Gastrocnemius medialis (tissue), 4 donors: ENCODE data around the gene SPATA25. TPM values are rescaled to one million over a fixed set of nuclear protein-coding genes. Genes with fewer than 3 reads are reported as not detected.
"Not testable (repeated sequence)": the region's sequence is repeated elsewhere in the genome, so short reads cannot be mapped to it uniquely, and the experiment has no call there.

Source experiments
- ATAC-seq, 2 donors: fragments of 150-250 bp; one replicate each; pipeline ENCODE4 v1.9.1; 2016
- DNase-seq, 2 donors: peaks; one replicate each; pipeline ENCODE4 v3.0.0-alpha.2; 2019
- H3K27ac ChIP-seq, 4 donors: fragments of 200-600 bp; sonication (generic); 1 replicate in 1 of 4; 2 replicates in 3 of 4; pipeline ENCODE4 v1.5.1; 2016 to 2018; ENCODE audit warnings: mild to moderate bottlenecking in 2 of 4, moderate library complexity in 1 of 4
- H3K27me3 ChIP-seq, 3 donors: fragments of 200-600 bp; sonication (generic) in 2 of 3; 1 replicate in 1 of 3; 2 replicates in 2 of 3; pipeline versions ENCODE4 v1.5.1 to v1.6.0; 2016 to 2019; ENCODE audit warnings: mild to moderate bottlenecking in 1 of 3, moderate library complexity in 1 of 3
- H3K36me3 ChIP-seq, 2 donors: fragments of 200-600 bp; sonication (generic) in 1 of 2; one replicate each; pipeline ENCODE4 v1.5.1; 2017 to 2018
- H3K4me1 ChIP-seq, 2 donors: fragments of 200-600 bp; sonication (generic) in 1 of 2; one replicate each; pipeline ENCODE4 v1.5.1; 2016 to 2017; ENCODE audit warnings: mild to moderate bottlenecking in 2 of 2
- H3K4me3 ChIP-seq, 4 donors: fragments of 200-600 bp; sonication (generic) in 3 of 4; 1 replicate in 1 of 4; 2 replicates in 3 of 4; pipeline ENCODE4 v1.5.1; 2016 to 2019; ENCODE audit warnings: mild to moderate bottlenecking in 2 of 4
- H3K9me3 ChIP-seq, 3 donors: fragments of 200-600 bp; sonication (generic) in 2 of 3; 1 replicate in 1 of 3; 2 replicates in 2 of 3; pipeline ENCODE4 v1.5.1; 2016 to 2019
- CTCF ChIP-seq, 5 experiments: fragments of 450-650 bp in 3 of 5; fragments of 200-600 bp in 2 of 5; sonication (generic) in 2 of 5; IDR thresholded peaks in 4 of 5; conservative IDR thresholded peaks in 1 of 5; 1 replicate in 4 of 5; 2 replicates in 1 of 5; pipeline ENCODE4 v1.5.1; 2016 to 2019; ENCODE audit warnings: antibody characterized with exemption in 5 of 5, mild to moderate bottlenecking in 3 of 5, moderate library complexity in 3 of 5
- POLR2A ChIP-seq, 2 donors: fragments of 450-650 bp; IDR thresholded peaks; one replicate each; pipeline ENCODE4 v1.6.1; 2017; ENCODE audit warnings: antibody characterized with exemption in 2 of 2, mild to moderate bottlenecking in 2 of 2, moderate library complexity in 2 of 2
- in situ Hi-C, 4 donors: fragments of 200-750 bp; cut with MboI; loops; one replicate each; pipeline versions ENCODE4 v1.15.0 to v1.8.0; 2017; ENCODE audit warnings: low sequenced_read_pairs in 4 of 4
- intact Hi-C: fragments of 100-400 bp; cut with DNase I; formaldehyde crosslinking; loops from one replicate; pipeline ENCODE4 v1.15.1; 2023; ENCODE audit warnings: low total_unique reads
- total RNA-seq, 4 donors: library from RNA; depleted of rRNA; stranded (reverse); fragments of >200 nt; gene quantifications; one replicate each; pipeline versions ENCODE4 v1.1.0 to v1.2.3, GENCODE V29; 2016

The SPATA25 gene
- total RNA-seq, 4 donors from 2014 or later, result 0.71 to 4.1 (median 1.8) TPM; not detected in 1

GRCh38 chr20:45880988-45881788 lies 6.2 kb downstream of the SPATA25 start, which contains the start of gene ZSWIM1:
Gene ZSWIM1, plus strand, starts transcription at chr20:45881227. Its CDS starts 1,366 bp downstream, at chr20:45882593.
- ATAC-seq, result peak; percentile 100
- Histone ChIP-seq H3K4me1 (peaks cover 9 to 13% of the 10 kb centered on the region in 2 donors), H3K27me3 (no peaks in the 10 kb centered on the region), H3K4me3 (peak within 1 kb of the TSS; percentile 67 to 70 (median 68)), H3K27ac (peak within 1 kb of the TSS; percentile 87 to 95 (median 92)), H3K9me3 (no peaks in the 10 kb centered on the region), H3K36me3 (peaks cover 0 to 32% of the 10 kb centered on the region in 2 donors)
- intact Hi-C loops (loop anchor here (1.0 to 2.0 kb wide), 3 partner anchors 24 to 90 kb away; partner anchors contain the start of genes ACOT8 and ZSWIM3), in situ Hi-C loops (loop anchor here in 1 of 4 donors (10.0 kb wide), 1 partner anchor 86 kb away; the partner anchor contains the start of genes DNTTIP1 and WFDC3)
- TF ChIP-seq POLR2A (IDR thresholded peaks at IDR 0.05), result peak in 1 of 2 donors; percentile 45
- no peak for TF ChIP-seq CTCF (IDR thresholded peaks at IDR 0.05 in 4 of 5, conservative IDR thresholded peaks at IDR 0.05 in 1 of 5)
- DNase-seq, result peak; percentile 98 to 99

- in situ Hi-C loops (no loop called here), intact Hi-C loops (no loop called here)
- H3K4me1 ChIP-seq, result peaks cover 9 to 13% of the 10 kb centered on the region in 2 donors
- no peaks in the 10 kb centered on the region for H3K9me3 ChIP-seq
- H3K27me3 ChIP-seq, result no peaks in the 10 kb centered on the region
- no peak overlapping the region for H3K4me3 ChIP-seq
- ATAC-seq (no peak), DNase-seq (no peak)
- H3K36me3 ChIP-seq, result peaks cover 0 to 25% of the 10 kb centered on the region in 2 donors
- TF ChIP-seq CTCF (IDR thresholded peaks at IDR 0.05 in 4 of 5, conservative IDR thresholded peaks at IDR 0.05 in 1 of 5), result no peak
- no peak overlapping the region for H3K27ac ChIP-seq
These were observed 9.2 kb downstream of the SPATA25 start for GRCh38 chr20:45878076-45878761.

- H3K27me3 ChIP-seq, result no peaks in the 10 kb centered on the region
- peaks cover 0 to 18% of the 10 kb centered on the region in 2 donors for H3K36me3 ChIP-seq
- H3K9me3 ChIP-seq, result no peaks in the 10 kb centered on the region
- H3K4me1 ChIP-seq, result no peaks in the 10 kb centered on the region
- ATAC-seq (no peak), DNase-seq (no peak)
- intact Hi-C loops (no loop called here), in situ Hi-C loops (no loop called here)
- TF ChIP-seq POLR2A (IDR thresholded peaks at IDR 0.05) (no peak), CTCF (IDR thresholded peaks at IDR 0.05 in 4 of 5, conservative IDR thresholded peaks at IDR 0.05 in 1 of 5) (no peak)
- no peak overlapping the region for H3K4me3 ChIP-seq
- H3K27ac ChIP-seq, result no peak overlapping the region
These were observed 12.8 kb downstream of the SPATA25 start for GRCh38 chr20:45874576-45874975.

GRCh38 chr20:45874104-45874481 lies 13.3 kb downstream of the SPATA25 start:
- H3K27ac ChIP-seq, in situ Hi-C loops, H3K27me3 ChIP-seq, DNase-seq, H3K9me3 ChIP-seq, H3K4me3 ChIP-seq, ATAC-seq, H3K4me1 ChIP-seq, intact Hi-C loops: not testable (repeated sequence)
- H3K36me3 ChIP-seq, result peaks cover 0 to 18% of the 10 kb centered on the region in 2 donors
